HepG2 (cell line): ENCODE data around the gene DIRAS3. TPM values are rescaled to one million over a fixed set of nuclear protein-coding genes. Genes with fewer than 3 reads are reported as not detected.

Source experiments
- ATAC-seq: fragments of 200-7000 bp; cut with Tn5 transposase; 3 replicates; pipeline ENCODE4 v1.9.1; 2020; ENCODE audit warnings: mild to moderate bottlenecking, moderate library complexity
- BruUV-seq: library from RNA; stranded (reverse); fragments of 400-500 nt; replicated peaks from 2 replicates; lab custom pipeline; 2021; lab: Mats Ljungman, UMichigan
- CTCF ChIA-PET: fragments of 300-600 bp; formaldehyde crosslinking; extraction: SDS; loops from one replicate; lab custom pipeline; 2021; ENCODE audit warnings: low total read pairs, inconsistent platforms, low intra/inter-chr PET ratio; lab: Yijun Ruan, JAX
- POLR2A ChIA-PET: fragments of 350-600 bp; sonication (Branson Sonifier 250); formaldehyde crosslinking; loops from one replicate; lab custom pipeline; 2020; ENCODE audit warnings: antibody characterized with exemption, inconsistent platforms; lab: Yijun Ruan, JAX
- DNase-seq: peaks from one replicate; pipeline ENCODE4 v3.0.0-alpha.2; 2015; ENCODE audit warnings: low spot score
- FAIRE-seq: peaks from 3 replicates; lab custom pipeline; 2011; peaks lifted over from hg19 to GRCh38; lab: Jason Lieb, UNC
- H2AFZ ChIP-seq: one replicate; pipeline ENCODE4 v1.6.1; 2011; ENCODE audit warnings: low read length, inconsistent platforms
- H3K27ac ChIP-seq: fragments of 300-600 bp; 3 replicates; pipeline ENCODE4 v1.8.0; 2011; ENCODE audit warnings: mixed run types, mild to moderate bottlenecking, mixed read lengths, low read length, inconsistent platforms; ENCODE audit not compliant: insufficient read depth; ENCODE audit errors: extremely low read length
- H3K27me3 ChIP-seq, 2 experiments: fragments of 200-600 bp in 1 of 2; 2 replicates in 1 of 2; 3 replicates in 1 of 2; pipeline versions ENCODE4 v1.6.0 to v1.8.0; 2011; ENCODE audit warnings: low read length in 2 of 2, mild to moderate bottlenecking in 2 of 2, moderate library complexity in 2 of 2, inconsistent platforms in 1 of 2; ENCODE audit not compliant: insufficient read depth in 2 of 2, control insufficient read depth in 1 of 2
- H3K36me3 ChIP-seq, 2 experiments: fragments of 200-600 bp in 1 of 2; replicated peaks in 1 of 2; 2 replicates in 1 of 2; 3 replicates in 1 of 2; pipeline versions ENCODE4 v1.5.1 to v1.8.0; 2011; ENCODE audit warnings: low read length in 2 of 2, inconsistent platforms in 1 of 2; ENCODE audit not compliant: insufficient read depth in 2 of 2, control insufficient read depth in 1 of 2
- H3K4me1 ChIP-seq: 2 replicates; pipeline ENCODE4 v1.5.1; 2012; ENCODE audit warnings: low read length, inconsistent platforms; ENCODE audit not compliant: insufficient read depth
- H3K4me2 ChIP-seq: 2 replicates; pipeline ENCODE4 v1.6.0; 2011; ENCODE audit warnings: low read depth, low read length, inconsistent platforms
- H3K4me3 ChIP-seq, 3 experiments: fragments of 200-600 bp in 1 of 3; sonication (generic), shearing (Covaris generic) in 1 of 3; replicated peaks in 1 of 3; 2 replicates each; pipeline ENCODE4 v1.5.1; 2011 to 2016; ENCODE audit warnings: low read length in 3 of 3, inconsistent platforms in 2 of 3, low read depth in 2 of 3, mild to moderate bottlenecking in 2 of 3, control low read depth in 1 of 3, mixed read lengths in 1 of 3; ENCODE audit not compliant: insufficient read depth in 1 of 3
- H3K79me2 ChIP-seq: one replicate; pipeline ENCODE4 v1.6.1; 2011; ENCODE audit warnings: low read length, inconsistent platforms; ENCODE audit not compliant: insufficient read depth
- H3K9ac ChIP-seq: 2 replicates; pipeline ENCODE4 v1.6.0; 2011; ENCODE audit warnings: mild to moderate bottlenecking, low read depth, low read length, inconsistent platforms; ENCODE audit not compliant: insufficient read depth
- H3K9me3 ChIP-seq: 2 replicates; pipeline ENCODE4 v1.5.1; 2012; ENCODE audit warnings: mild to moderate bottlenecking, low read length
- H4K20me1 ChIP-seq: 2 replicates; pipeline ENCODE4 v1.6.0; 2011; ENCODE audit warnings: inconsistent platforms, mild to moderate bottlenecking, low read length, moderate library complexity; ENCODE audit not compliant: insufficient read depth
- ARHGAP35 ChIP-seq: sonication (generic); formaldehyde crosslinking; IDR thresholded peaks from 2 replicates; pipeline ENCODE4 v1.9.0; 2022; ENCODE audit warnings: mild to moderate bottlenecking, inconsistent platforms, moderate library complexity, missing genetic modification reagents, borderline replicate concordance
- ATRX ChIP-seq: sonication (generic); formaldehyde crosslinking; IDR thresholded peaks from 2 replicates; pipeline ENCODE4 v1.4.0; 2020; ENCODE audit warnings: missing genetic modification reagents, borderline replicate concordance
- CBX1 ChIP-seq: IDR thresholded peaks from one replicate; pipeline ENCODE4 v1.6.1; 2016; ENCODE audit warnings: antibody characterized with exemption, low read depth
- FOXO1 ChIP-seq: sonication (generic); formaldehyde crosslinking; IDR thresholded peaks from 2 replicates; pipeline ENCODE4 v1.4.0; 2020; ENCODE audit warnings: missing genetic modification reagents
- PHB2 ChIP-seq: fragments of 450-650 bp; IDR thresholded peaks from 2 replicates; pipeline ENCODE4 v1.6.1; 2018; ENCODE audit not compliant: partially characterized antibody
- PHF5A ChIP-seq: IDR thresholded peaks from one replicate; pipeline ENCODE4 v1.6.1; 2018; ENCODE audit warnings: low read depth, missing genetic modification reagents; ENCODE audit not compliant: unreplicated experiment
- RBM22 ChIP-seq: fragments of 200-400 bp; formaldehyde crosslinking; optimal IDR thresholded peaks from 2 replicates; pipeline ENCODE3; 2017; ENCODE audit warnings: mild to moderate bottlenecking, low read length, moderate library complexity
- REL ChIP-seq: sonication (generic); formaldehyde crosslinking; conservative IDR thresholded peaks from 2 replicates; pipeline ENCODE4 v1.8.0; 2022; ENCODE audit warnings: mild to moderate bottlenecking, missing genetic modification reagents, moderate library complexity
- SATB2 ChIP-seq: sonication (generic); formaldehyde crosslinking; IDR thresholded peaks from 2 replicates; pipeline ENCODE4 v1.5.0; 2020; ENCODE audit warnings: missing genetic modification reagents
- TSC22D2 ChIP-seq: sonication (generic); formaldehyde crosslinking; IDR thresholded peaks from 2 replicates; pipeline ENCODE4 v1.5.1; 2020; ENCODE audit warnings: missing genetic modification reagents, mild to moderate bottlenecking, borderline replicate concordance
- ZC3H13 ChIP-seq: sonication (generic); formaldehyde crosslinking; IDR thresholded peaks from 2 replicates; pipeline ENCODE4 v1.8.1; 2023; ENCODE audit warnings: mild to moderate bottlenecking, missing genetic modification reagents, moderate library complexity
- ZFY ChIP-seq: sonication (generic); formaldehyde crosslinking; IDR thresholded peaks from 2 replicates; pipeline ENCODE4 v1.4.0; 2020; ENCODE audit warnings: missing genetic modification reagents
- ZNF232 ChIP-seq: sonication (generic); formaldehyde crosslinking; IDR thresholded peaks from 2 replicates; pipeline ENCODE4 v1.4.0; 2020; ENCODE audit warnings: missing genetic modification reagents, borderline replicate concordance
- ZNF3 ChIP-seq: IDR thresholded peaks from 2 replicates; pipeline ENCODE4 v1.7.0; 2017; ENCODE audit warnings: inconsistent platforms
- ZNF563 ChIP-seq: sonication (generic); formaldehyde crosslinking; IDR thresholded peaks from 2 replicates; pipeline ENCODE4 v1.8.0; 2022; ENCODE audit warnings: mild to moderate bottlenecking, moderate library complexity, missing genetic modification reagents
- ZNF598 ChIP-seq: sonication (generic); formaldehyde crosslinking; IDR thresholded peaks from 2 replicates; pipeline ENCODE4 v1.5.1; 2020; ENCODE audit warnings: mild to moderate bottlenecking, missing genetic modification reagents, borderline replicate concordance
- WGBS: methylation state at CpG from one replicate; pipeline ENCODE4 v1.1.6; 2017; ENCODE audit warnings: low lambda C conversion rate; 5-methylcytosine and 5-hydroxymethylcytosine counted together
- in situ Hi-C: cut with HindIII; loops from 2 replicates; pipeline ENCODE4 v1.10.0; 2017; ENCODE audit warnings: low pct_unique_long_range_greater_than_20kb; ENCODE audit not compliant: extremely low pct_ligation_motif_present
- intact Hi-C: fragments of 100-400 bp; cut with micrococcal nuclease; formaldehyde crosslinking; loops from one replicate; pipeline ENCODE4 v1.10.0; 2022; ENCODE audit not compliant: unreplicated experiment
- polyA plus RNA-seq, 8 experiments: library from polyadenylated mRNA; depleted of rRNA in 3 of 8; stranded (reverse) in 7 of 8; unstranded in 1 of 8; fragments of >200 nt; fragmentation: Illumina TruSeq in 4 of 8; extraction: Trizol in 4 of 8; gene quantifications; 2 replicates each; pipeline versions ENCODE4 v1.2.1 to v1.2.3, GENCODE V29; 2011 to 2016; ENCODE audit warnings: low read depth in 4 of 8, missing spikeins in 1 of 8, mixed read lengths in 1 of 8; ENCODE audit not compliant: insufficient read depth in 1 of 8
- total RNA-seq, 5 experiments: library from RNA; depleted of rRNA; stranded (reverse); fragments of >200 nt; fragmentation: Illumina TruSeq; extraction: Trizol; gene quantifications; 2 replicates each; pipeline ENCODE4 v1.2.3, GENCODE V29; 2016; ENCODE audit warnings: low read depth in 1 of 5
- TF ChIP-seq, protein P1 (sequence below): sonication (generic); formaldehyde crosslinking; IDR thresholded peaks from 2 replicates; pipeline ENCODE4 v1.4.0; 2020; ENCODE audit warnings: missing genetic modification reagents
- TF ChIP-seq, protein P2 (sequence below): sonication (generic); formaldehyde crosslinking; IDR thresholded peaks from 2 replicates; pipeline ENCODE4 v1.5.0; 2020; ENCODE audit warnings: mild to moderate bottlenecking, missing genetic modification reagents, borderline replicate concordance
- TF ChIP-seq, protein P3 (sequence below): sonication (generic); formaldehyde crosslinking; IDR thresholded peaks from 2 replicates; pipeline ENCODE4 v1.5.0; 2020; ENCODE audit warnings: mild to moderate bottlenecking, missing genetic modification reagents
- TF ChIP-seq, protein P4 (sequence below): sonication (generic); formaldehyde crosslinking; IDR thresholded peaks from 2 replicates; pipeline ENCODE4 v1.4.0; 2020; ENCODE audit warnings: missing genetic modification reagents

DIRAS3 gene
- total and polyA plus RNA-seq, 2 of the 13 experiments (the other 11 are each of a cell fraction or from before 2014, with no cell fraction given) = not detected

DNA sequence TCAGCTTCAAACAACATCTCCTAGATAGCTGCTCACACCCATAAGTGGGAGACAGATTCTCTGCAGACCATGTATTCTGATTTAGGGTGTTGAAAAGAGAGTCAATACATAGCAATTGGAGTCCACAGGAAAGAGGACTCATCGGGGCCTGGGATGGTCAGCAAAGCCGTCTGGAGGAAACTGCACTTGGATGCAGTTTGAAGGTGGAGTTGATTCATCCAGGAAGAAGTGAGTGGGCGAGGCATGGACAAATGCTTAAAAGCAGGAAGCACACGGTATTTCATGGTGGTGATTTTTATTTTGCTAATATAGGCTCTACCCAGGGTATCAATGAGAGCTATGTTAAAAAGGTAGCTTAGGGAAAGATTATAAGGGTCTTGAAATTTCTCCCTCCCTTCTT, 36.8 kb upstream of the DIRAS3 start:
- no peaks in the 10 kb centered on the region for H3K4me1 ChIP-seq
- DNase-seq (no peak), ATAC-seq (no peak), FAIRE-seq (no peak)
- intact Hi-C loops = no loop called here
- H2AFZ ChIP-seq = no peak overlapping the region
- H3K79me2 ChIP-seq = no peaks in the 10 kb centered on the region
- POLR2A ChIA-PET = no interaction called here
- BruUV-seq = no TSS peak
- no peak for TF ChIP-seq SATB2 (CRISPR knock-in tag)
- TF ChIP-seq, protein P1, sequence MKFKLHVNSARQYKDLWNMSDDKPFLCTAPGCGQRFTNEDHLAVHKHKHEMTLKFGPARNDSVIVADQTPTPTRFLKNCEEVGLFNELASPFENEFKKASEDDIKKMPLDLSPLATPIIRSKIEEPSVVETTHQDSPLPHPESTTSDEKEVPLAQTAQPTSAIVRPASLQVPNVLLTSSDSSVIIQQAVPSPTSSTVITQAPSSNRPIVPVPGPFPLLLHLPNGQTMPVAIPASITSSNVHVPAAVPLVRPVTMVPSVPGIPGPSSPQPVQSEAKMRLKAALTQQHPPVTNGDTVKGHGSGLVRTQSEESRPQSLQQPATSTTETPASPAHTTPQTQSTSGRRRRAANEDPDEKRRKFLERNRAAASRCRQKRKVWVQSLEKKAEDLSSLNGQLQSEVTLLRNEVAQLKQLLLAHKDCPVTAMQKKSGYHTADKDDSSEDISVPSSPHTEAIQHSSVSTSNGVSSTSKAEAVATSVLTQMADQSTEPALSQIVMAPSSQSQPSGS = no peak
- no peak for TF ChIP-seq PHB2
- TF ChIP-seq ATRX (CRISPR knock-in tag) = no peak
- TF ChIP-seq PHF5A = no peak
- no peak for TF ChIP-seq ARHGAP35 (CRISPR knock-in tag)
- TF ChIP-seq ZC3H13 (CRISPR knock-in tag) = no peak
- no peak for TF ChIP-seq CBX1
- no peak for TF ChIP-seq ZFY (CRISPR knock-in tag)
- TF ChIP-seq, protein P2, sequence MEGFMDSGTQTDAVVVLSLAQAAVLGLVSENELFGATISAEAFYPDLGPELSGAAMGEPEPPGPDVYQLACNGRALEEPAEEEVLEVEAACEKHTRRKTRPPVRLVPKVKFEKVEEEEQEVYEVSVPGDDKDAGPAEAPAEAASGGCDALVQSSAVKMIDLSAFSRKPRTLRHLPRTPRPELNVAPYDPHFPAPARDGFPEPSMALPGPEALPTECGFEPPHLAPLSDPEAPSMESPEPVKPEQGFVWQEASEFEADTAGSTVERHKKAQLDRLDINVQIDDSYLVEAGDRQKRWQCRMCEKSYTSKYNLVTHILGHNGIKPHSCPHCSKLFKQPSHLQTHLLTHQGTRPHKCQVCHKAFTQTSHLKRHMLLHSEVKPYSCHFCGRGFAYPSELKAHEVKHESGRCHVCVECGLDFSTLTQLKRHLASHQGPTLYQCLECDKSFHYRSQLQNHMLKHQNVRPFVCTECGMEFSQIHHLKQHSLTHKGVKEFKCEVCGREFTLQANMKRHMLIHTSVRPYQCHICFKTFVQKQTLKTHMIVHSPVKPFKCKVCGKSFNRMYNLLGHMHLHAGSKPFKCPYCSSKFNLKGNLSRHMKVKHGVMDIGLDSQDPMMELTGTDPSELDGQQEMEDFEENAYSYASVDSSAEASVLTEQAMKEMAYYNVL (CRISPR knock-in tag) = no peak
- no peak for TF ChIP-seq REL (CRISPR knock-in tag)
- TF ChIP-seq, protein P3, sequence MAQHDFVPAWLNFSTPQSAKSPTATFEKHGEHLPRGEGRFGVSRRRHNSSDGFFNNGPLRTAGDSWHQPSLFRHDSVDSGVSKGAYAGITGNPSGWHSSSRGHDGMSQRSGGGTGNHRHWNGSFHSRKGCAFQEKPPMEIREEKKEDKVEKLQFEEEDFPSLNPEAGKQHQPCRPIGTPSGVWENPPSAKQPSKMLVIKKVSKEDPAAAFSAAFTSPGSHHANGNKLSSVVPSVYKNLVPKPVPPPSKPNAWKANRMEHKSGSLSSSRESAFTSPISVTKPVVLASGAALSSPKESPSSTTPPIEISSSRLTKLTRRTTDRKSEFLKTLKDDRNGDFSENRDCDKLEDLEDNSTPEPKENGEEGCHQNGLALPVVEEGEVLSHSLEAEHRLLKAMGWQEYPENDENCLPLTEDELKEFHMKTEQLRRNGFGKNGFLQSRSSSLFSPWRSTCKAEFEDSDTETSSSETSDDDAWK (CRISPR knock-in tag) = no peak
- TF ChIP-seq ZNF3 (CRISPR knock-in tag) = no peak
- no peak for TF ChIP-seq ZNF232 (CRISPR knock-in tag)
- no peak for TF ChIP-seq ZNF563 (CRISPR knock-in tag)
- TF ChIP-seq RBM22 = no peak
- TF ChIP-seq ZNF598 = no peak
- TF ChIP-seq FOXO1 (CRISPR knock-in tag) = no peak
- TF ChIP-seq TSC22D2 (CRISPR knock-in tag) = no peak
- TF ChIP-seq, protein P4, sequence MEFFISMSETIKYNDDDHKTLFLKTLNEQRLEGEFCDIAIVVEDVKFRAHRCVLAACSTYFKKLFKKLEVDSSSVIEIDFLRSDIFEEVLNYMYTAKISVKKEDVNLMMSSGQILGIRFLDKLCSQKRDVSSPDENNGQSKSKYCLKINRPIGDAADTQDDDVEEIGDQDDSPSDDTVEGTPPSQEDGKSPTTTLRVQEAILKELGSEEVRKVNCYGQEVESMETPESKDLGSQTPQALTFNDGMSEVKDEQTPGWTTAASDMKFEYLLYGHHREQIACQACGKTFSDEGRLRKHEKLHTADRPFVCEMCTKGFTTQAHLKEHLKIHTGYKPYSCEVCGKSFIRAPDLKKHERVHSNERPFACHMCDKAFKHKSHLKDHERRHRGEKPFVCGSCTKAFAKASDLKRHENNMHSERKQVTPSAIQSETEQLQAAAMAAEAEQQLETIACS (CRISPR knock-in tag) = no peak
- no peaks in the 10 kb centered on the region for H3K36me3 ChIP-seq
- H3K4me3 ChIP-seq = no peak overlapping the region
- no peak overlapping the region for H3K4me2 ChIP-seq
- no peak overlapping the region for H3K27ac ChIP-seq
- no peaks in the 10 kb centered on the region for H3K9me3 ChIP-seq
- 0% methylated on average over 4 of the region's 4 CpGs for WGBS
- CTCF ChIA-PET = no interaction called here
- H3K9ac ChIP-seq = no peak overlapping the region
- H4K20me1 ChIP-seq = no peaks in the 10 kb centered on the region
- H3K27me3 ChIP-seq = no peaks in the 10 kb centered on the region
- in situ Hi-C loops = no loop called here
